GM12891 (cell line): Measurements from ENCODE around the gene COQ9.

Experiments
- POLR2A ChIP-seq: IDR thresholded peaks from 2 replicates; pipeline ENCODE4 v1.6.1; 2011; ENCODE audit warnings: low read depth, low read length, control low read depth
- POLR2AphosphoS5 ChIP-seq: IDR thresholded peaks from 2 replicates; pipeline ENCODE4 v1.6.1; 2011; ENCODE audit warnings: low read depth, low read length, control low read depth
- SPI1 ChIP-seq: IDR thresholded peaks from 2 replicates; pipeline ENCODE4 v1.6.1; 2011; ENCODE audit warnings: low read depth, low read length, control low read depth
- TAF1 ChIP-seq: IDR thresholded peaks from 2 replicates; pipeline ENCODE4 v1.6.1; 2011; ENCODE audit warnings: low read depth, low read length, control low read depth

DNA sequence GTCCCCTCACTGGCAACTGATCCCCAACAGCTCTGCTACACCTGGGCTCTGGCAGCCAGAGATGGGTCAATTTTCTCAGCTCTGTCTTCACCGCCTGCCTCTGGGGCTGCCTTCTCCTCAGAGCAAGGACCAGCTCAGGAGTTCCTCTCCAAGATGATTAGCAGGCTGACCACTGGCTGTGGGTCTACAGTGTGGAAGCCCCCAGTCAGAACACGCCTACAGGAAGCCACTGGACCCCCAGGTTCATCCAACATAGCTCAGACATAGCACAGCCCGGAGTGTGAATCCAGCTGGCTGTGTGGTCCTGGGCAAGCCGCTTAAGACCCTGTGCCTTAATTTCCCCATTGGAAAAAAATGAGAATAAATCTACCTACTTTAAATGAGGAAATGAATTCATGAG, 34.1 kb downstream of the COQ9 start:
- no peak for TF ChIP-seq POLR2AphosphoS5
- no peak for TF ChIP-seq POLR2A
- TF ChIP-seq TAF1: no peak
- no peak for TF ChIP-seq SPI1
